HG03457 (cell line): ENCODE measurements around the gene ENAH.
"Not testable (repeated sequence)": the region's sequence is repeated elsewhere in the genome, so short reads cannot be mapped to it uniquely, and the experiment has no call there.

Experiments
- ATAC-seq: cut with Tn5 transposase; IDR thresholded peaks from one replicate; pipeline ENCODE4 v1.9.1; 2021; ENCODE audit warnings: moderate number of reproducible peaks; ENCODE audit not compliant: unreplicated experiment

The ENAH gene

DNA sequence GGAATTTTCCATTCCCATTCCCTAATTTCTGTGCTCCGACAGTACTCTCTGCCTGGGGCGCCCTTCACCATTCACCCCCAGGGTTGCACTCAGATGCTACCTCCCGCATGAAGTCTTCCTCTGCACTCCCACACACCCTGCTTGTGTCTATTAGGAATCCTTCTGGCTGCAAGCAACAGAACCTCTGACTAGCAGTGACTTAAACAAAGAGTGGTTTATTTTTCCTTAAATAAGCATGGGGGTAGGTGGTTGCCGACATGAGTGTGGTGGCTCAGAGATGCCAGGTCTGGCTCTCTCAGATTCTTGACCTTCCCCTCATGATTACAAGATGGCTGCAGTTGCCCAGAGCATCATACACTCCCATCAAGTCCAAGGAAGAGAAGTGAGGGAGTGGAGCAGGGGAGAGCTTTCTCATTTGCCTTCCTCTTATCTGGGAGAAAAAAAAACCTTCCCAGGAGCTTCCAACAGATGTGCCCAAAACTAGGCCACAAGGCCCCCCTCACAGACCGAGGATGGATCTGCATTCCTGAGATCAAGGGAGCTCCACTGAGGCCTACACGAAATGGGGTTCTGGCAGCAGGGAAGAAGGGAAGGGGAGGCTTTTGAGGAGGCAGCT lies 175.5 kb downstream of the ENAH start:
- no peak for ATAC-seq

- no peak for ATAC-seq
These were observed 176.4 kb downstream of the ENAH start for GRCh38 chr1:225476538-225476988.

GRCh38 chr1:225476100-225476511 lies 176.8 kb downstream of the ENAH start:
- ATAC-seq, result no peak

- peak; percentile 58 for ATAC-seq
These were observed 177.7 kb downstream of the ENAH start for GRCh38 chr1:225474986-225475820.

DNA sequence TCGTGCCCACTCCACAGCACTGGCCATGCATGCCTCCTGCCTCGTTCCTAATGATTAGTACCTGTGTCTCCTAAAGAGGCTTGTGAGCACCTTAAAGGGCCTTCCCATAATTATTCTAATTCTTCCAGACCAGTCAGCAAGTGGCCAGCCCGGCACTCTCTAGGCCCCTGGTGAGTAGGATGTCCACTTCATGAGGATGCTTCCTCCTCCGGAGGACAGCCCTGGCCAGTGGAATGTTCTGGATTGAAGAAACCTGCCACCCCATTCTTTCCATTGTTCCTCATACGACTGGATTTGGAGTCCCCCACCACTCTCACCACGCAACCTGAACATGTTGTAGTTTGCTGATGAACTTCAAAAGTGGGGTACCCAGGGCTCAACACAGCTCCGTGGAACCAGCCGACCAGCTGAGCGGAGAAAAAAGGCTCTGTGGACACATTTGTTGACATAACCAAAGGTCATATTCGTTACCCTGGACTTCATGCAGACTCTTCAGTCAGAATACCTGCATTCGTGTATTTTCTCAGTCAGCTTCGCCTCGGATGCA lies 178.4 kb downstream of the ENAH start:
- no peak for ATAC-seq

DNA sequence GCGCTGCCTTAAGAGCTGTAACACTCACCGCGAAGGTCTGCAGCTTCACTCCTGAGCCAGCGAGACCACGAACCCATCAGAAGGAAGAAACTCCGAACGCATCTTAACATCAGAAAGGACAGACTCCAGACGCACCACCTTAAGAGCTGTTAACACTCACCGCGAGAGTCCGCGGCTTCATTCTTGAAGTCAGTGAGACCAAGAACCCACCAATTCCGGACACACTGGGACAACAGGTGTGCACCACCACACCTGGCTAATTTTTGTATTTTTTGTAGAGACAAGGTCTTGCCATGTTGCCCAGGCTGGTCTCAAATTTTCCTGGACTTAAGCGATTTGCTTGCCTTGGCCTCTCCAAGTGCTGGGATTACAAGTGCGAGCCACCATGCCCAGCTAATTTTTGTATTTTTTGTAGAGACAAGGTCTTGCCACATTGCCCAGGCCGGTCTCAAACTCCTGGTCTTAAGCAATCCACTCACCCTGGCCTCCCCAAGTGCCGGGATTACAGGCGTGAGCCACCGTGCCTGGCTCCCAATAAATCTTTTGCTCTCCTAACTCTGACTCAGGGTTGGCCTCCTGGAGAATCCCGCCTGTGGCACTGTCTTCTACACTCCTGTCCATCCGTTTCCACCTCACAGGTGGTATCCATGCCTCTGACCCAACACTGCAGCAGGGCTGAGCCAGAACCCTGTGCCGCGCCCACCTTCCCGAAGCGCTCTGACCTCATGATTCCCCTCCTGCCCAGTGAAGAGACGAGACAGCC lies 179.1 kb downstream of the ENAH start:
- ATAC-seq, result not testable (repeated sequence)

DNA sequence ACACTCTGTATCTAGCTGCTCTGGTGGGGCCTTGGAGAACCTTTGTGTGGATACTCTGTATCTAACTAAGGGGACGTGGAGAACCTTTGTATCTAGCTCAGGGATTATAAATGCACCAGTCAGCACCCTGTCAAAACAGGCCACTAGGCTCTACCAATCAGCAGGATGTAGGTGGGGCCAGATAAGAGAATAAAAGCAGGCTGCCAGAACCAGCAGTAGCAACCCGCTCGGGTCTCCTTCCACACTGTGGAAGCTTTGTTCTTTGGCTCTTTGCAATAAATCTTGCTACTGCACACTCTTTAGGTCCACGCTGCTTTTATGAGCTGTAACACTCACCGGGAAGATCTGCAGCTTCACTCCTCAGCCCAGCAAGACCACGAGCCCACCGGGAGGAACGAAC lies 179.7 kb downstream of the ENAH start:
- ATAC-seq, result not testable (repeated sequence)

DNA sequence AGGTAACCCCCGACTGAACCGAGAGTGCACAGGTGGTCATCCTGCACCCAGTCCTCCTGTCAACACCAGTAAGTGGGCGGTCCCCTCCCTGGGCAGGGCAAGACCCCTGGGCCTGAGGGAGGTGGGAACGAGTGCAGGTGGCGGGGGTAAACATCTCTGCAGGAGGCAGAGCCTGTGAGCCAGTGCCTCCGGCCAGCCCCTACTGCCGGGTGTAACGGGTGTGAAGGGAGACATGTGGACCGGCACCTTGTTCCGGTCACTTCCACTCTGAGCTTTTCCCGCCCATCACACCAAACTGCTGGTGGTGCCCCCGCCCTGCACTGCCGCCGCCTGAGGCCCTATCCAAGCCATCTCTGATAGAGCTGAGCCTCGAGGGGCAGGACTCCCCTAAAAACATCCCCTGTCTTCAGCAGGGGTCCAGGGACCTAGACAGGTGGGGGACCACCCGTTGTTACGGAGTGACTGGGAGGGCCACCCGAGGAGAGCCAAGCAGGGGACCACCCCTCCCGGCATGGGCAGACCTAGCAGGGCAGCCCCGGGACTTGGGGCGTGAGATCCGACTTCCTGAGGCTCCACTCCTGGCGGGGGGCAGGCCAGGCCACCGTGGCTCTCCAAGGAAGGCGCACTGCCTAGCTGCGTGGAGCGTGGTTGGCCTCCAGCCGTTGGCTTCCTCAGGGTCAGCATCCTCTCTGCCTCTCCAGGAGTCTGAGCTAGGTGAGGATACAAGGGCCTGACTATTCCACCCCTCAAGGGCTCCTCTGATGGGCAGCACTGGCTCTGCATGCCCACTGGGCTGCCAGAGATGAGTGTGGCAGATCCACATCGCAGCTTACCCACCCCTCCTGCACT lies 181.2 kb downstream of the ENAH start:
- ATAC-seq, result no peak

DNA sequence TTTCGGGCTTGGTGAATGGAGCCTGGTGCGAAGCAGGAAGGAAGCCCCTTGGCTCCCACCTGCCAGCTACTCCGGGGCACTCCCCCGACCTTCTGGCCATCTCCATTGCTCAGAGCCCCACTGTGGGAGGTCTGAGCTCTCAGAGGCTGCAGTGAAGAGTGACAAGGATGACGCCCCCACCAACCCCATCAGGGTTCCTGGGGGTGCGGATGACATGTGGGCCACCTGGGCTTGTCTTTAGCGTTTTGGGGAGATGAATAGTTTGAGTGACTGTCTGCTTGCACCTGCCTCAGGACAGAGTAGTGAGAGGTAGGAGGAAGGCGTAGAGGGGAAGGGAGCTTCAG lies 181.8 kb downstream of the ENAH start:
- ATAC-seq, result no peak

- ATAC-seq, result no peak
These were observed 182.5 kb downstream of the ENAH start for GRCh38 chr1:225470211-225471108.

DNA sequence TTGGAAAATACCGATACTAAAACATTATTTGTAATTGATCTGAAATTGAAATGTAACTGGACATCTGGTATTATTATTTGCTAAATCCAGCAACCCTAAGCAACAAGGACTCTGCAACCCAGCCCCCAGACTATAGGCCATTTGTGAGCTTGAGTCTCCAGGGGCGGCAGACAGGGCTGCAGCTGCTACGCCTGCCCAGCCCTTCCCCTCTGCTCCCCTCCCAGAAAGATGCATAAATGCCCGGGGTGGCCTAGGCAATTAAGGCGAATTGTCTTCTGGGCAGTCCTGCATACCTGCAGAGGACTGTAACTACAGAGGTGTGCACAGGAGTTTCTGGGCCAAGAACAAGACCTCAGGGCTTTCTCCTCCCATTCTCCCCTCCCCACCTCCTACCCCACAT lies 183.9 kb downstream of the ENAH start:
- no peak for ATAC-seq

DNA sequence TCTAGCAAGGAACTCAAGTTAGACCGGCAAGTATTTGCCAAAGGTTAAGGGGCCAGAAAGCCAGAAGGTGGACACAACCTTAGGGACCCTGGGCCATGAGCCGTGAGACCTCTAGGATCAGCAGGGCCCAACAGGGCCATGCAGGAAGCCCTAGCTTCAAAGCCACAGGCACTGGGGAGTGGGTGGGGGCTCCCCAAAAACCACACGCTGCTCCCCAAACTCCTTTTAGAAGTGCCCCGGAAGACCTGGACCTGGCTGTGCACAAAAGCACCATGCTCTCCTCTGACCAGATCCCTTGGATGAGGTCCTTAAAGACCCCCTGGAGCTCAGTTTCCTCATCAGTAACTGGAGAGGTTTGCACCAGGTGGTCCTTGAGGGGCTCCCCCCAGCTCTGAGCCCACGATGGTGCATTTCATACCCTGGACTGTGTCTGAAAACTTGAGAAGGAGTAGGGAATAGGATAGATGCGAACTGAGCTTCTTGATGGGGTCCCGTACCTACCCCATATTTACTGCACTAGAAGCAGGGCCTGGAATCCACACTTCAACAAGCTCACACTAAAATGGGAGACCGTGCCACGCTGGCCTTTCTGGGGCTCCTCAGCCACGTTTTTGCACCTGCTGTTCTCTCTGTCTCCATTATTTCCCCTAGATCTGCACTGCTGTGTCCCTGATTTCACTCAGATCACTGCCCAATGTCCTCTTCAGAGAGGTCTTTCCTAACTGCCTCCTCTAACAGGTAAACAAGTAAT lies 184.5 kb downstream of the ENAH start:
- no peak for ATAC-seq

DNA sequence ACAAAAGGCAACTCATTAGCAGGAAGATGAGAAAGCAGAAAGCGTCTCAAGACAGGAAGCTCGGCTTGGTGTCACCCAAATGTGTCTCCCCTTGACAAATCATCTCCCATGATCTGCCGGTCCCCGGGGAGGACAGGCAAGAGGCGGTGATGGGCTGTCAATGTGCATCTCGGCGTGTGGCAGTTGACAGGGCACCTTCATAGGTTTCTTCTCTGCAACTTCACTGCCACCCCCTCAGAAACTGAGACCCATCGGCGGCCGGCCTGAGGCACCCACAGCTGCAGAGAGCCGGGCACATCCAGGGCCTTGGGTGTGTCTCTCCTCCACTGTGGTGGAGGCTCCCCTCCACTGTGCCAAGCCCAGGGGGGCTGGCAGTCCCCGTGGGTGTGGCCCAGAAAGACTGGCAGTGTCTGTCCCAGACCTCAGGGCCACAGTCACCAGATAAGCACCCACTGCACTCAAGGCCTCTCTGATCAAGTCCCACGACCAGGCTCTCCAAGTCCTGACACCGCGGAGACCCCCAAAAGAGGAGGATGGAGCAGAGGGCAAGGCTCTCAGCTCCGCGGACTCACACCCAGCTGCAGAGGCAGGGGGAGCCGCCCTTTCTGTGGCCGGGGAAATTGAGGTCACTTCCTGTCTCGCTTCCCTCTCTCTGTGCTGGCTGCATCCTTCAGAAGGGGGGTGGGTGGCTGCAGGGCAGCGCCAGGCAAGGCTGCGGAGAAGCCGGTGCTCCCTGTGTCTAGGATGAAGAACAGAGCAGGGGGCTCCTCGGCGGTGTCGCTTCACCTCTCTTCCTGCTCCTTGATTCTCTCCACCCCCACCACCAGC lies 185.5 kb downstream of the ENAH start:
- ATAC-seq, result peak; percentile 97

GRCh38 chr1:225466848-225467192 lies 186.1 kb downstream of the ENAH start:
- ATAC-seq, result no peak

DNA sequence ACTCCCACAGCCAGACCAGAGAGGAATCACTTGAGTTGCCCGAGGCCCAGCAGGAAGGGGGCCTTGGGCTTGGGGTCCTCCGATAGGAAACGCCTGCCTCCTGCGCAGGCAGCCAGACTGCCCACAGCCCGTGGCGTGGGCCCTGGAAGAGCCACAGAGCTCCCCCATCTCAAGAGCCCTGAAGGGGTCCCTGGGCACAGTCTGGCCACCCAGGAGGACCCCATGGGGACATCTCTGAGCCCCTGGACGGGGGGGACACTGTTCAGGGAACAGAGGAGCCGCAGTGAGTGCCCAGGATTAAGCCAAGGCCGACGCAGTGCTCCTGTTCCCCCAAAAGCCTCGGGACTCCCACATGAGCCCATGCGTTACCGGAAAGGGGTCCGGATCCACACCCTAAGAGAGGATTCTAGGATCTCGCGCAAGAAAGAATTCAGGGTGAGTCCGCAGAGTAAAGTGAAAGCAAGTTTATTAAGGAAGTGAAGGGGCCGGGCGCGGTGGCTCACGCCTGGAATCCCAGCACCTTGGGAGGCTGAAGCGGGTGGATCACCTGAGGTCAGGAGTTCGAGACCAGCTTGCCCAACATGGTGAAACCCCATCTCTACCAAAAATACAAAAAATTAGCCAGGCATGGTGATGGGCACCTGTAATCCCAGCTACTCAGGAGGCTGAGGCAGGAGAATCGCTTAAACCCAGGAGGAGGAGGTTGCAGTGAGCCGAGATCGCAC lies 187.0 kb downstream of the ENAH start:
- no peak for ATAC-seq

DNA sequence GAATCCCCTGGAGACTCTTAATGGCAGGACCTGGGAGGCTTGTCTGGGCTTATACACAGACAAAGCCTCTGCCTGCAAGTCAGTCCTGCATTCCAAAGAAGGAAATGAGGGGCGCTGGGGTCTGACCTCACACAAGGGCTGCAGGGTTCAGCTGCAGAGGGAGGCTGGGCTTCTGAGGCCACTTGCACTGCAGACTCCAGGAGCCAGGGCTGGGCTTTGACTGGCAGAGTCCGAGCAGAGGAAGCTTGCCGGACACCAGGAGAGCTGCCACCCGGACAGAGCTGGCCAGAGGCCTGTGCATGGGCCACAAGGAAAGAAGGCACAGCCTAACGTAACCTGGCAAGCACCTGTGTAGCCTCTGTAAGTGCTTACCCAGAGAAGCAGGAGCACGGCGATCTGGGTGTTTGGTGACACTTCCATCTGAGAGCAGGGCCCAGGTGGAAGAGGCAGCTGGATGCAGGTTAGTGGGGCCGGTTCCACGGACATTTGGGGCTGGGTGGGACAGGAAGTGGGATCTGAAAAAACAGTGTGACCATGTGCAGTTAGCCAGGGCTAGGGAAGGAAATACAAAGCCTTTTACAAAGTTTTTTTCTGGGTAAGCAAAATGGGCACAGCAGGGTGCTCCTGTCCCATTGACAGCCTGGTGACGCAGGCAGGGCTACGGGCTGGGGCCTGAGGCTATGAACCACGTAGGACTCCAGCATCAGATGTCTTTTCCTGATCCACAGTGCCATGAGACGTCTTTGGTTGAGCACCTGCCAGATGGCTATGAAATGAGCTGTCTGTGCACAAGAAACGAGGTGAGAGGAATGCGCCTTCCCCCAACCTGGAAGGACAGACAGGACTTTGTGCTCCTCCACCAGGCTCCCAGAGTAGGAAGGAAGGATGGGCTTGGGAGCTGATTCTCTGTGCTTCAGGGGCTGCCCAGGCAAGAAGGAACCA lies 187.8 kb downstream of the ENAH start:
- ATAC-seq, result no peak
